Uterus (tissue), 2 donors: Measurements from ENCODE around the gene TIGD3.

Source experiments
- CTCF ChIP-seq, 4 experiments: fragments of 200-600 bp in 2 of 4; fragments of 450-650 bp in 2 of 4; sonication (generic) in 2 of 4; IDR thresholded peaks; one replicate each; pipeline ENCODE4 v1.5.1; 2016 to 2019; ENCODE audit warnings: antibody characterized with exemption in 4 of 4, mild to moderate bottlenecking in 2 of 4, moderate library complexity in 1 of 4
- POLR2A ChIP-seq, 2 donors: fragments of 450-650 bp; IDR thresholded peaks; one replicate each; pipeline ENCODE4 v1.6.1; 2016; ENCODE audit warnings: antibody characterized with exemption in 2 of 2, mild to moderate bottlenecking in 1 of 2, moderate library complexity in 1 of 2

GRCh38 chr11:65386307-65387140, 32.0 kb downstream of the TIGD3 start, which contains the start of gene FRMD8:
- TF ChIP-seq POLR2A (IDR thresholded peaks at IDR 0.05) = peak; percentile 96 to 97
- peak in 1 of 4 experiments; percentile 22 for TF ChIP-seq CTCF (IDR thresholded peaks at IDR 0.05)
